Loucy (cell line): ENCODE results near the gene RGSL1.

Experiments
- EZH2phosphoT487 ChIP-seq: fragments of 200-600 bp; IDR thresholded peaks from 2 replicates; pipeline ENCODE4 v1.6.1; 2018; ENCODE audit warnings: antibody characterized with exemption, mild to moderate bottlenecking, moderate library complexity, borderline replicate concordance
- TF ChIP-seq, protein P1 (sequence below): fragments of 200-600 bp; sonication (generic); conservative IDR thresholded peaks from 2 replicates; pipeline ENCODE4 v1.5.1; 2014; ENCODE audit warnings: mild to moderate bottlenecking, antibody characterized with exemption, low read length

DNA sequence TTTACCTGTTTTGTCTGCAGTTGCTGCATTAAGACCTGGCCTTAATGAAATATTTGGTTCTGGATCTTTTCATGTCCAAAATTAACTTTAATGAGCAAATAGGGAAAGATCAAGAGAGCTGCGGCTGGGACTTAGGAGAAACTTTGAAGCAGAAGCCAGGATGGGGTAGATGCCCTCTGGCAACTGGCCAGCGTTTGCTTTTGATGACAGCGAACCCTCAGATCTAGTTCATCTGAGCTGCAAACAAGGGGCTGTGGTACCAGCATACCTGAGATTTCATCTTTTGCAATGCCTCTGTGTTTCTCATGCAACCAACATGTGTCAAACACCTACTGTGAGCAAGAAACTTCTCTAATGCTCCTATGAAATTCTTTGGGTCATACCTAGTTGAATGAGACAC lies 36.5 kb upstream of the RGSL1 start:
- TF ChIP-seq, protein P1, sequence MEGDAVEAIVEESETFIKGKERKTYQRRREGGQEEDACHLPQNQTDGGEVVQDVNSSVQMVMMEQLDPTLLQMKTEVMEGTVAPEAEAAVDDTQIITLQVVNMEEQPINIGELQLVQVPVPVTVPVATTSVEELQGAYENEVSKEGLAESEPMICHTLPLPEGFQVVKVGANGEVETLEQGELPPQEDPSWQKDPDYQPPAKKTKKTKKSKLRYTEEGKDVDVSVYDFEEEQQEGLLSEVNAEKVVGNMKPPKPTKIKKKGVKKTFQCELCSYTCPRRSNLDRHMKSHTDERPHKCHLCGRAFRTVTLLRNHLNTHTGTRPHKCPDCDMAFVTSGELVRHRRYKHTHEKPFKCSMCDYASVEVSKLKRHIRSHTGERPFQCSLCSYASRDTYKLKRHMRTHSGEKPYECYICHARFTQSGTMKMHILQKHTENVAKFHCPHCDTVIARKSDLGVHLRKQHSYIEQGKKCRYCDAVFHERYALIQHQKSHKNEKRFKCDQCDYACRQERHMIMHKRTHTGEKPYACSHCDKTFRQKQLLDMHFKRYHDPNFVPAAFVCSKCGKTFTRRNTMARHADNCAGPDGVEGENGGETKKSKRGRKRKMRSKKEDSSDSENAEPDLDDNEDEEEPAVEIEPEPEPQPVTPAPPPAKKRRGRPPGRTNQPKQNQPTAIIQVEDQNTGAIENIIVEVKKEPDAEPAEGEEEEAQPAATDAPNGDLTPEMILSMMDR: no peak
- no peak for TF ChIP-seq EZH2phosphoT487
